Measurements from ENCODE around the gene DNASE1L2.
"Not testable (repeated sequence)": the region's sequence is repeated elsewhere in the genome, so short reads cannot be mapped to it uniquely, and the experiment has no call there.

DNASE1L2 gene

DNA sequence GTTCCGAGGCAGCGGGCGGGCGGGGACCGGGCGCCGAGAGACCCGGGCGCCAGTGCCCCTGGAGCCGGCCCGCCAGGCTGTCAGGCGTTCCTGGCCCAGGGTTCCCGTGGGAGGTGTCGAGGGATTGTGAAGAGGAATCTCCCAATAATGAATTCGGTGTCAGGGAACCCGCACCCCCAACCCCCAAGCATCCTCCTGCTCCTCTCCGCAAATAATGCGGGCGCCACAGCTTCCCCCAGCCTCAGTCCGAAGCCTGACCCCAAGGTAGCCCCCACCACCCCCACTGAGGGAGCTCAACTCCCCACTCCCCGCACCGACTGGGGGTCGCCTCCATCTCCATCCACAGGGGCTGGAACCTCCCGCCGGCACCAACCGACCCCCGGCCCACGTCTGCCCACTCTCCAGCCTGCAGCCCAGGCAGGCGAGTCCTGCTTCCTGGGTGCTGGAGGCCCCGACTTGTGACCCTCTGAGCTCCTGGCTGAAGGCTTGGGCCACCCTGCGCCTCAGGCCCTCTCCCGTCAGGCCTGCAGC, 39.2 kb upstream of the DNASE1L2 start:
- no peak for DNase-seq (ENCODE audit: extremely low read depth, low read depth)
- TF ChIP-seq, protein P1, sequence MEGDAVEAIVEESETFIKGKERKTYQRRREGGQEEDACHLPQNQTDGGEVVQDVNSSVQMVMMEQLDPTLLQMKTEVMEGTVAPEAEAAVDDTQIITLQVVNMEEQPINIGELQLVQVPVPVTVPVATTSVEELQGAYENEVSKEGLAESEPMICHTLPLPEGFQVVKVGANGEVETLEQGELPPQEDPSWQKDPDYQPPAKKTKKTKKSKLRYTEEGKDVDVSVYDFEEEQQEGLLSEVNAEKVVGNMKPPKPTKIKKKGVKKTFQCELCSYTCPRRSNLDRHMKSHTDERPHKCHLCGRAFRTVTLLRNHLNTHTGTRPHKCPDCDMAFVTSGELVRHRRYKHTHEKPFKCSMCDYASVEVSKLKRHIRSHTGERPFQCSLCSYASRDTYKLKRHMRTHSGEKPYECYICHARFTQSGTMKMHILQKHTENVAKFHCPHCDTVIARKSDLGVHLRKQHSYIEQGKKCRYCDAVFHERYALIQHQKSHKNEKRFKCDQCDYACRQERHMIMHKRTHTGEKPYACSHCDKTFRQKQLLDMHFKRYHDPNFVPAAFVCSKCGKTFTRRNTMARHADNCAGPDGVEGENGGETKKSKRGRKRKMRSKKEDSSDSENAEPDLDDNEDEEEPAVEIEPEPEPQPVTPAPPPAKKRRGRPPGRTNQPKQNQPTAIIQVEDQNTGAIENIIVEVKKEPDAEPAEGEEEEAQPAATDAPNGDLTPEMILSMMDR (IDR thresholded peaks at IDR 0.05; ENCODE audit: low read depth, low read length), result no peak

- TF ChIP-seq, protein P1 (IDR thresholded peaks at IDR 0.05; ENCODE audit: low read depth, low read length), result no peak
- DNase-seq (ENCODE audit: extremely low read depth, low read depth), result no peak
Observed at GRCh38 chr16:2197765-2198164, 38.5 kb upstream of the DNASE1L2 start.

GRCh38 chr16:2198283-2198682, 38.0 kb upstream of the DNASE1L2 start:
- DNase-seq (ENCODE audit: extremely low read depth, low read depth), result no peak
- TF ChIP-seq, protein P1 (IDR thresholded peaks at IDR 0.05; ENCODE audit: low read depth, low read length), result no peak

- DNase-seq (ENCODE audit: extremely low read depth, low read depth), result no peak
- TF ChIP-seq, protein P1 (IDR thresholded peaks at IDR 0.05; ENCODE audit: low read depth, low read length), result no peak
Observed at GRCh38 chr16:2199095-2199494, 37.1 kb upstream of the DNASE1L2 start.

- no peak for DNase-seq (ENCODE audit: extremely low read depth, low read depth)
- TF ChIP-seq, protein P1 (IDR thresholded peaks at IDR 0.05; ENCODE audit: low read depth, low read length), result no peak
Observed at GRCh38 chr16:2199621-2200139, 36.6 kb upstream of the DNASE1L2 start.

DNA sequence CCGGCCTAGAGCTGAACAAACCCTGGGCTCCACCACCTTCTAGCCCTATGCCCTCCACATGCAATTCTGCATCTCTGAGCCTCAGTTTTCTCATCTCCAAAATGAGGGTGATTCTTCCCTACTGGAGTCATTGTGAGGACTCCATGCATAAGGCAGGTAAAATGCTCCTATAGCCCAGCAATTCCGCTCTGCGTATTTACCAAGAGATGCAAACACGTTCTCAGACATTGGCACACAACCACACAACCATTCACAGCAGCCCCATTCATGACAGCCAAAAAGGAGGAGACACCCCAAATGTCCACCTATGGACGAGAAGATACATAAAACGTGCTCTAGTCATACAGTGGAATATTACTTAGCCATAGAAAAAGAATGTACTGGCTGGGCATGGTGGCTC, 35.9 kb upstream of the DNASE1L2 start:
- DNase-seq (ENCODE audit: extremely low read depth, low read depth), result no peak
- TF ChIP-seq, protein P1 (IDR thresholded peaks at IDR 0.05; ENCODE audit: low read depth, low read length), result no peak

GRCh38 chr16:2203119-2203688, 33.0 kb upstream of the DNASE1L2 start:
- DNase-seq (ENCODE audit: extremely low read depth, low read depth), result not testable (repeated sequence)

Data from AG09319 (cell line).